Measurements from ENCODE around the gene ALKBH8.

DNA sequence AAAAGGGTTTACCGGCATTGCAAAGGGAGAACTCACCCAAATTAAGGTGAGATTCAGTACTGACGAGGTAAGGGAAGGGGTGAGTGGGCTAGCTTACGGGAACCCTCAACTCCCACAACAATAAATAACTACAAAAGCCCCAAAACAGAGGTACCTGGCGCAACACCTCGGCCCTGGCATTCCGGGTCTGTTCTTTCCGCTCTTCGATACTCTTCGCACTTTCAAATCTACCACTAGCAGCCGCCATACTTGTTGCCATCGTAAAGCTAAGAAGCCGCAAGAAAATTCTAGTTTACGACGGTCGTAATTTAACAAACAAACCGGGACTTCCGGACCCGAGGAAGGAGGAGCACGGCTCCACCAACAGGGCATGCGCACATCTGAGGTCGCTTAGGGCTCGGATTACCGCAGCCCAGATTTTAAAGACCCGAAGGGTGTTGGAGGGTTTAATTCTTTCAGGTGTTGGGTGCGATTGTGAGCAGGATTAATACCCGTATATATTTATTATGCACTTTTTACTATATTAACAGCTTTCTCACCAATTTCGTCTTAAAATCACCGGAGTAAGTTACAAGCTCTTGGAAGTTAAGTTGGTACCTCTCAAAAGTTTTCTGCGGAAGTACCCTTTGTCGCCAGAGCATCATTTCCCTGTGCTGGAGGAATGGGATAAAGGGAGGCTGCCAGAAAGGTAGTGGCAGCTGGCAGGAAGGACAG is 107.8 kb downstream of the ALKBH8 start, which contains the start of gene CWF19L2:
- peak; percentile 73 for TF ChIP-seq YY1 (IDR thresholded peaks at IDR 0.05; ENCODE audit: insufficient read depth, insufficient read length)
- no peak for TF ChIP-seq ZNF274 (IDR thresholded peaks at IDR 0.05; ENCODE audit: low read depth, low read length)
